Hepatocyte (in vitro differentiated cells): Measurements from ENCODE around the gene CRABP2.

Experiments
- CTCF ChIP-seq: fragments of 200-600 bp; sonication (generic); IDR thresholded peaks from 2 replicates; pipeline ENCODE4 v1.5.1; 2016; ENCODE audit warnings: antibody characterized with exemption, mild to moderate bottlenecking; ENCODE audit not compliant: poor library complexity
- EZH2phosphoT487 ChIP-seq: fragments of 200-600 bp; sonication (generic); IDR thresholded peaks from one replicate; pipeline ENCODE4 v1.6.1; 2018; ENCODE audit warnings: antibody characterized with exemption, mild to moderate bottlenecking, low read depth, moderate library complexity; ENCODE audit not compliant: unreplicated experiment, severe bottlenecking

- TF ChIP-seq CTCF (no peak), EZH2phosphoT487 (no peak)
Observed at GRCh38 chr1:156747742-156748669, 42.6 kb upstream of the CRABP2 start.
